Tibial artery (tissue), 4 donors: ENCODE results near the gene SCARB1.

ENCODE experiments used
- DNase-seq, 2 donors: peaks; one replicate each; pipeline ENCODE4 v3.0.0-alpha.2; 2019
- H3K27ac ChIP-seq, 2 donors: fragments of 200-600 bp; sonication (generic) in 1 of 2; 1 replicate in 1 of 2; 2 replicates in 1 of 2; pipeline ENCODE4 v1.5.1; 2018 to 2019; ENCODE audit warnings: mild to moderate bottlenecking in 1 of 2
- H3K27me3 ChIP-seq, 2 donors: fragments of 200-600 bp; sonication (generic) in 1 of 2; one replicate each; pipeline versions ENCODE4 v1.5.1 to v1.6.0; 2016 to 2019
- H3K36me3 ChIP-seq, 3 donors: fragments of 200-600 bp; sonication (generic) in 2 of 3; one replicate each; pipeline ENCODE4 v1.5.1; 2016 to 2019; ENCODE audit warnings: mild to moderate bottlenecking in 2 of 3
- H3K4me1 ChIP-seq, 4 donors: fragments of 200-600 bp; sonication (generic) in 2 of 4; 1 replicate in 3 of 4; 2 replicates in 1 of 4; pipeline ENCODE4 v1.5.1; 2016 to 2019
- H3K4me3 ChIP-seq, 2 donors: fragments of 200-600 bp; sonication (generic) in 1 of 2; 1 replicate in 1 of 2; 2 replicates in 1 of 2; pipeline ENCODE4 v1.5.1; 2018 to 2019; ENCODE audit warnings: mild to moderate bottlenecking in 2 of 2
- H3K9me3 ChIP-seq, 3 donors: fragments of 200-600 bp; sonication (generic) in 1 of 3; one replicate each; pipeline ENCODE4 v1.5.1; 2016 to 2019
- CTCF ChIP-seq, 2 experiments: fragments of 200-600 bp in 1 of 2; fragments of 450-650 bp in 1 of 2; IDR thresholded peaks; one replicate each; pipeline ENCODE4 v1.5.1; 2017 to 2019; ENCODE audit warnings: antibody characterized with exemption in 2 of 2, mild to moderate bottlenecking in 1 of 2, moderate library complexity in 1 of 2
- intact Hi-C: fragments of 100-400 bp; cut with DNase I; formaldehyde crosslinking; loops from one replicate; pipeline ENCODE4 v1.15.0; 2023; ENCODE audit warnings: low total_unique reads

The SCARB1 gene

GRCh38 chr12:124796303-124796960 is 67.2 kb downstream of the SCARB1 start:
- Histone ChIP-seq H3K9me3 (no peaks in the 10 kb centered on the region), H3K36me3 (peaks cover 0 to 33% (median 5%) of the 10 kb centered on the region in 3 donors)

GRCh38 chr12:124795081-124795948 is 68.3 kb downstream of the SCARB1 start:
- H3K27me3 ChIP-seq: no peaks in the 10 kb centered on the region
- no peak for TF ChIP-seq CTCF (IDR thresholded peaks at IDR 0.05)
- peaks cover 0 to 34% (median 4%) of the 10 kb centered on the region in 3 donors for H3K36me3 ChIP-seq
- no peak for DNase-seq
- no peak overlapping the region for H3K27ac ChIP-seq
- H3K9me3 ChIP-seq: no peaks in the 10 kb centered on the region
- intact Hi-C loops: no loop called here
- H3K4me1 ChIP-seq: no peaks in the 10 kb centered on the region
- H3K4me3 ChIP-seq: no peak overlapping the region

More at GRCh38 chr12:124796303-124796960, 67.2 kb downstream of the SCARB1 start:
- Histone ChIP-seq H3K4me1 (no peaks in the 10 kb centered on the region), H3K4me3 (no peak overlapping the region), H3K27ac (no peak overlapping the region), H3K27me3 (no peaks in the 10 kb centered on the region)
- TF ChIP-seq CTCF (IDR thresholded peaks at IDR 0.05): no peak
- DNase-seq: no peak
- intact Hi-C loops: no loop called here

GRCh38 chr12:124792961-124793441 is 70.7 kb downstream of the SCARB1 start:
- no peak overlapping the region for H3K27ac ChIP-seq
- TF ChIP-seq CTCF (IDR thresholded peaks at IDR 0.05): no peak
- H3K36me3 ChIP-seq: peaks cover 0 to 18% (median 0%) of the 10 kb centered on the region in 3 donors
- H3K9me3 ChIP-seq: no peaks in the 10 kb centered on the region
- no peaks in the 10 kb centered on the region for H3K27me3 ChIP-seq
- no peak overlapping the region for H3K4me3 ChIP-seq
- DNase-seq: no peak
- H3K4me1 ChIP-seq: no peaks in the 10 kb centered on the region
- intact Hi-C loops: no loop called here

GRCh38 chr12:124792156-124792555 is 71.5 kb downstream of the SCARB1 start:
- H3K4me1 ChIP-seq: no peaks in the 10 kb centered on the region
- peaks cover 0 to 9% (median 0%) of the 10 kb centered on the region in 3 donors for H3K36me3 ChIP-seq
- H3K4me3 ChIP-seq: no peak overlapping the region
- intact Hi-C loops: no loop called here
- no peak overlapping the region for H3K27ac ChIP-seq
- no peaks in the 10 kb centered on the region for H3K9me3 ChIP-seq
- no peak for DNase-seq
- no peak for TF ChIP-seq CTCF (IDR thresholded peaks at IDR 0.05)
- no peaks in the 10 kb centered on the region for H3K27me3 ChIP-seq

- intact Hi-C loops: no loop called here
- no peak overlapping the region for H3K27ac ChIP-seq
- no peaks in the 10 kb centered on the region for H3K9me3 ChIP-seq
- TF ChIP-seq CTCF (IDR thresholded peaks at IDR 0.05): no peak
- H3K4me1 ChIP-seq: peaks cover 0 to 10% (median 4%) of the 10 kb centered on the region in 4 donors
- DNase-seq: no peak
- H3K36me3 ChIP-seq: peaks cover 0 to 9% (median 8%) of the 10 kb centered on the region in 3 donors
- no peak overlapping the region for H3K4me3 ChIP-seq
- H3K27me3 ChIP-seq: no peaks in the 10 kb centered on the region
Measured at GRCh38 chr12:124790650-124791400, 72.8 kb downstream of the SCARB1 start.
